ENCODE results near the gene SKIC2. TPM values are rescaled to one million over a fixed set of nuclear protein-coding genes. Genes with fewer than 3 reads are reported as not detected.

The SKIC2 gene
- total and polyA plus RNA-seq, 11 donors, result 24.5 to 51.8 (median 35.1) TPM

GRCh38 chr6:31915756-31916155 lies 43.2 kb upstream of the SKIC2 start:
- no peak for DNase-seq
- intact Hi-C loops (cut with DNase I), result no loop called here
- H3K4me3 ChIP-seq, result no peak overlapping the region
- no peak for ATAC-seq
- H3K9me3 ChIP-seq, result no peaks in the 10 kb centered on the region
- H3K27me3 ChIP-seq, result no peaks in the 10 kb centered on the region
- TF ChIP-seq CTCF (IDR thresholded peaks at IDR 0.05) (no peak), POLR2A (IDR thresholded peaks at IDR 0.05) (no peak)
- H3K27ac ChIP-seq, result no peak overlapping the region
- 79 to 83% (median 81%) methylated on average over 6 of the region's 6 CpGs for WGBS, 4 donors
- no peaks in the 10 kb centered on the region for H3K36me3 ChIP-seq
- H3K4me1 ChIP-seq, result peaks cover 0 to 6% (median 0%) of the 10 kb centered on the region in 12 donors

- DNase-seq (no peak), ATAC-seq (no peak)
- no peaks in the 10 kb centered on the region for H3K4me1 ChIP-seq
- no peaks in the 10 kb centered on the region for H3K27me3 ChIP-seq
- no peak overlapping the region for H3K27ac ChIP-seq
- 75 to 88% (median 84%) methylated on average over 8 of the region's 8 CpGs for WGBS, 4 donors
- no peak overlapping the region for H3K4me3 ChIP-seq
- H3K36me3 ChIP-seq, result no peaks in the 10 kb centered on the region
- no peaks in the 10 kb centered on the region for H3K9me3 ChIP-seq
- intact Hi-C loops (cut with DNase I), result no loop called here
- no peak for TF ChIP-seq POLR2A (IDR thresholded peaks at IDR 0.05)
- no peak for TF ChIP-seq CTCF (IDR thresholded peaks at IDR 0.05)
Measured at GRCh38 chr6:31918069-31918720, 40.8 kb upstream of the SKIC2 start.

GRCh38 chr6:31919624-31920303 lies 39.2 kb upstream of the SKIC2 start:
- no peaks in the 10 kb centered on the region for H3K27me3 ChIP-seq
- no peak overlapping the region for H3K4me3 ChIP-seq
- ATAC-seq, result no peak
- no peak for DNase-seq
- H3K36me3 ChIP-seq, result no peaks in the 10 kb centered on the region
- 75 to 81% (median 79%) methylated on average over 6 of the region's 6 CpGs for WGBS, 4 donors
- no peaks in the 10 kb centered on the region for H3K4me1 ChIP-seq
- no peak overlapping the region for H3K27ac ChIP-seq
- no peaks in the 10 kb centered on the region for H3K9me3 ChIP-seq
- intact Hi-C loops (cut with DNase I), result no loop called here
- no peak for TF ChIP-seq POLR2A (IDR thresholded peaks at IDR 0.05)

- DNase-seq (no peak), ATAC-seq (peak in 1 of 4 donors; percentile 39)
- no peaks in the 10 kb centered on the region for H3K9me3 ChIP-seq
- intact Hi-C loops (cut with DNase I), result no loop called here
- no peaks in the 10 kb centered on the region for H3K36me3 ChIP-seq
- 77 to 89% (median 81%) methylated on average over 2 of the region's 2 CpGs for WGBS, 4 donors
- TF ChIP-seq POLR2A (IDR thresholded peaks at IDR 0.05) (no peak), CTCF (IDR thresholded peaks at IDR 0.05) (no peak)
- H3K4me3 ChIP-seq, result no peak overlapping the region
- H3K4me1 ChIP-seq, result no peaks in the 10 kb centered on the region
- no peak overlapping the region for H3K27ac ChIP-seq
- H3K27me3 ChIP-seq, result no peaks in the 10 kb centered on the region
Measured at GRCh38 chr6:31920811-31921210, 38.2 kb upstream of the SKIC2 start.
